B cell (primary cell): ENCODE results near the gene USP30. TPM values are rescaled to one million over a fixed set of nuclear protein-coding genes. Genes with fewer than 3 reads are reported as not detected.

Source experiments
- ATAC-seq: fragments of 200-7000 bp; cut with Tn5 transposase; one replicate; pipeline ENCODE4 v1.10.0; 2021; ENCODE audit warnings: low read depth, mild to moderate bottlenecking, moderate number of reproducible peaks, moderate library complexity
- CTCF ChIA-PET: fragments of 350-600 bp; sonication (Branson Sonifier 250); formaldehyde crosslinking; loops from one replicate; lab custom pipeline; 2021; ENCODE audit warnings: antibody characterized with exemption, inconsistent platforms; lab: Charles Lee
- POLR2A ChIA-PET: fragments of 350-600 bp; sonication (Branson Sonifier 250); formaldehyde crosslinking; loops from one replicate; lab custom pipeline; 2021; ENCODE audit warnings: antibody characterized with exemption; lab: Charles Lee
- DNase-seq: peaks from one replicate; pipeline ENCODE4 v3.0.0; 2013
- H2AFZ ChIP-seq: 2 replicates; pipeline ENCODE4 v1.6.1; 2012; ENCODE audit warnings: mild to moderate bottlenecking, low read depth, low read length; ENCODE audit not compliant: insufficient read depth, poor library complexity, severe bottlenecking
- H3K27ac ChIP-seq, 2 donors: 1 replicate in 1 of 2; 2 replicates in 1 of 2; pipeline ENCODE4 v1.5.1; 2012 to 2013; ENCODE audit warnings: low read length in 2 of 2, mild to moderate bottlenecking in 2 of 2, moderate library complexity in 1 of 2
- H3K27me3 ChIP-seq, 4 experiments: fragments of 200-600 bp in 1 of 4; sonication (generic) in 1 of 4; replicated peaks in 1 of 4; 1 replicate in 2 of 4; 2 replicates in 2 of 4; pipeline versions ENCODE4 v1.6.1 to v1.7.0; 2013 to 2016; ENCODE audit warnings: low read length in 3 of 4, mild to moderate bottlenecking in 2 of 4, mixed read lengths in 1 of 4, moderate library complexity in 1 of 4; ENCODE audit not compliant: insufficient read depth in 4 of 4, control insufficient read depth in 3 of 4; ENCODE audit errors: control extremely low read depth in 1 of 4
- H3K36me3 ChIP-seq, 2 experiments: replicated peaks in 1 of 2; 1 replicate in 1 of 2; 2 replicates in 1 of 2; pipeline versions ENCODE4 v1.6.1 to v1.7.1; 2013; ENCODE audit warnings: low read length in 1 of 2; ENCODE audit not compliant: insufficient read depth in 2 of 2, control insufficient read depth in 1 of 2; ENCODE audit errors: control extremely low read depth in 1 of 2, extremely low read depth in 1 of 2
- H3K4me1 ChIP-seq, 2 donors: fragments of 200-600 bp in 1 of 2; sonication (generic) in 1 of 2; 1 replicate in 1 of 2; 2 replicates in 1 of 2; pipeline versions ENCODE4 v1.5.1 to v1.6.1; 2013 to 2017; ENCODE audit warnings: low read length in 2 of 2; ENCODE audit not compliant: control insufficient read depth in 2 of 2, insufficient read depth in 2 of 2
- H3K4me2 ChIP-seq: replicated peaks from 2 replicates; pipeline ENCODE3; 2012; ENCODE audit warnings: mild to moderate bottlenecking, low read depth, low read length; ENCODE audit not compliant: poor library complexity, severe bottlenecking
- H3K4me3 ChIP-seq, 5 experiments: fragments of 200-600 bp in 1 of 5; sonication (generic) in 1 of 5; 1 replicate in 3 of 5; 2 replicates in 2 of 5; pipeline versions ENCODE4 v1.5.1 to v1.7.0; 2011 to 2016; ENCODE audit warnings: low read length in 4 of 5, mild to moderate bottlenecking in 4 of 5, low read depth in 2 of 5, control low read depth in 1 of 5, moderate library complexity in 1 of 5; ENCODE audit not compliant: insufficient read depth in 1 of 5; ENCODE audit errors: control extremely low read depth in 1 of 5, extremely low read depth in 1 of 5
- H3K79me2 ChIP-seq: fragments of 200-600 bp; sonication (generic); one replicate; pipeline ENCODE4 v1.6.0; 2016; ENCODE audit warnings: low read length; ENCODE audit not compliant: control insufficient read depth, insufficient read depth
- H3K9ac ChIP-seq: fragments of 200-600 bp; sonication (generic); 2 replicates; pipeline ENCODE4 v1.6.1; 2017; ENCODE audit warnings: mild to moderate bottlenecking, low read length, moderate library complexity
- H3K9me3 ChIP-seq, 3 donors: one replicate each; pipeline versions ENCODE4 v1.6.1 to v1.7.1; 2013; ENCODE audit warnings: low read length in 2 of 3; ENCODE audit not compliant: control insufficient read depth in 2 of 3, insufficient read depth in 1 of 3; ENCODE audit errors: control extremely low read depth in 1 of 3
- H4K20me1 ChIP-seq: 2 replicates; pipeline ENCODE4 v1.6.0; 2012; ENCODE audit warnings: mild to moderate bottlenecking, low read length; ENCODE audit not compliant: insufficient read depth, control insufficient read depth, poor library complexity, severe bottlenecking
- H3K27ac Mint-ChIP-seq: one replicate; pipeline ENCODE4 v1.8.0; 2021; ENCODE audit warnings: mixed read lengths
- H3K27me3 Mint-ChIP-seq: one replicate; pipeline ENCODE4 v1.8.0; 2021; ENCODE audit warnings: mixed read lengths
- H3K4me1 Mint-ChIP-seq: one replicate; pipeline ENCODE4 v1.8.0; 2021; ENCODE audit warnings: mixed read lengths
- H3K4me3 Mint-ChIP-seq: one replicate; pipeline ENCODE4 v1.8.0; 2021; ENCODE audit warnings: mixed read lengths
- H3K9me3 Mint-ChIP-seq: one replicate; pipeline ENCODE4 v1.8.0; 2022; ENCODE audit warnings: mixed read lengths; ENCODE audit not compliant: insufficient read depth
- EZH2 ChIP-seq: IDR thresholded peaks from 2 replicates; pipeline ENCODE4 v1.6.1; 2012; ENCODE audit warnings: borderline replicate concordance, low read depth, mild to moderate bottlenecking, moderate library complexity, low read length; ENCODE audit not compliant: insufficient read depth, poor library complexity, severe bottlenecking
- WGBS: methylation state at CpG from one replicate; pipeline ENCODE4 v1.1.5; 2013; ENCODE audit warnings: missing lambda C conversion rate; ENCODE audit not compliant: insufficient coverage; 5-methylcytosine and 5-hydroxymethylcytosine counted together
- intact Hi-C: fragments of 100-400 bp; cut with micrococcal nuclease; formaldehyde crosslinking; loops from one replicate; pipeline ENCODE4 v1.10.0; 2022
- polyA plus RNA-seq: library from polyadenylated mRNA; depleted of rRNA; stranded (reverse); fragments of >200 nt; gene quantifications from 2 replicates; pipeline ENCODE4 v1.2.3, GENCODE V29; 2012
- total RNA-seq, 2 donors: library from RNA; stranded (reverse); fragments of 120-200 nt in 1 of 2; gene quantifications; 1 replicate in 1 of 2; 2 replicates in 1 of 2; pipeline versions ENCODE4 v1.2.3 to v1.2.4, GENCODE V29; 2013 to 2022
- TF ChIP-seq, protein P1 (sequence below): fragments of 200-600 bp; IDR thresholded peaks from one replicate; pipeline ENCODE4 v1.8.0; 2022; ENCODE audit warnings: antibody characterized with exemption, mild to moderate bottlenecking

Gene USP30
- total and polyA plus RNA-seq, 2 donors (not counting 1 experiment from before 2014, with no cell fraction given): 7.2 to 32.5 TPM

DNA sequence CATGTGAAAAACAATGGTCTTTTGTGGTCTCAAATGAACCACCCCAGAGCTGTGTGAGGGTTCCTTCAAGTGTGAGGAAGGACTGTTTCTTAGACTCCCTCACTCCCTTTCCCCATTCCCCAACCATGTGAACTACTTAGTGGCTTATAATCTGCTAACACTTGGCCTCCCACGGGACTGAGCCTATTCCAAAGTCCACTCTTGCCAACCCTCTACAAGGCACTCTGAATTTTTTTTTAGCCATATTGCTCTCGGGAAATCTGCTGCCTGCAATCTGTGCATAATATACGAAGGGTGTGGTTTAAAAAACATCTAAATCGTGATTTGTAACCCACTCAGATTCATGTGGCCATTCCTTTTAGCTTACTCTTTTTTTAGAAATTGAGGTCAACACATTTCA, 34.1 kb upstream of the USP30 start:
- Histone ChIP-seq H3K79me2 (no peaks in the 10 kb centered on the region), H3K9ac (no peak overlapping the region), H3K27me3 (peaks cover 0 to 32% (median 26%) of the 10 kb centered on the region in 4 experiments), H3K27ac (no peak overlapping the region), H3K4me2 (no peak overlapping the region), H3K4me3 (no peak overlapping the region), H3K4me1 (peaks cover 4 to 5% of the 10 kb centered on the region in 2 donors), H3K9me3 (peaks cover 0 to 1% (median 0%) of the 10 kb centered on the region in 3 donors), H3K36me3 (no peaks in the 10 kb centered on the region), H2AFZ (no peak overlapping the region), H4K20me1 (no peaks in the 10 kb centered on the region)
- ATAC-seq (no peak), DNase-seq (no peak)
- 80% methylated on average over 1 of the region's 4 CpGs for WGBS
- H3K27ac Mint-ChIP-seq: no peak overlapping the region
- peaks cover 46% of the 10 kb centered on the region for H3K27me3 Mint-ChIP-seq
- peaks cover 4% of the 10 kb centered on the region for H3K4me1 Mint-ChIP-seq
- H3K9me3 Mint-ChIP-seq: no peaks in the 10 kb centered on the region
- H3K4me3 Mint-ChIP-seq: no peak overlapping the region
- no peak for TF ChIP-seq EZH2
- TF ChIP-seq, protein P1, sequence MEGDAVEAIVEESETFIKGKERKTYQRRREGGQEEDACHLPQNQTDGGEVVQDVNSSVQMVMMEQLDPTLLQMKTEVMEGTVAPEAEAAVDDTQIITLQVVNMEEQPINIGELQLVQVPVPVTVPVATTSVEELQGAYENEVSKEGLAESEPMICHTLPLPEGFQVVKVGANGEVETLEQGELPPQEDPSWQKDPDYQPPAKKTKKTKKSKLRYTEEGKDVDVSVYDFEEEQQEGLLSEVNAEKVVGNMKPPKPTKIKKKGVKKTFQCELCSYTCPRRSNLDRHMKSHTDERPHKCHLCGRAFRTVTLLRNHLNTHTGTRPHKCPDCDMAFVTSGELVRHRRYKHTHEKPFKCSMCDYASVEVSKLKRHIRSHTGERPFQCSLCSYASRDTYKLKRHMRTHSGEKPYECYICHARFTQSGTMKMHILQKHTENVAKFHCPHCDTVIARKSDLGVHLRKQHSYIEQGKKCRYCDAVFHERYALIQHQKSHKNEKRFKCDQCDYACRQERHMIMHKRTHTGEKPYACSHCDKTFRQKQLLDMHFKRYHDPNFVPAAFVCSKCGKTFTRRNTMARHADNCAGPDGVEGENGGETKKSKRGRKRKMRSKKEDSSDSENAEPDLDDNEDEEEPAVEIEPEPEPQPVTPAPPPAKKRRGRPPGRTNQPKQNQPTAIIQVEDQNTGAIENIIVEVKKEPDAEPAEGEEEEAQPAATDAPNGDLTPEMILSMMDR: no peak
- intact Hi-C loops: no loop called here
- POLR2A ChIA-PET: no interaction called here
- CTCF ChIA-PET: no interaction called here

DNA sequence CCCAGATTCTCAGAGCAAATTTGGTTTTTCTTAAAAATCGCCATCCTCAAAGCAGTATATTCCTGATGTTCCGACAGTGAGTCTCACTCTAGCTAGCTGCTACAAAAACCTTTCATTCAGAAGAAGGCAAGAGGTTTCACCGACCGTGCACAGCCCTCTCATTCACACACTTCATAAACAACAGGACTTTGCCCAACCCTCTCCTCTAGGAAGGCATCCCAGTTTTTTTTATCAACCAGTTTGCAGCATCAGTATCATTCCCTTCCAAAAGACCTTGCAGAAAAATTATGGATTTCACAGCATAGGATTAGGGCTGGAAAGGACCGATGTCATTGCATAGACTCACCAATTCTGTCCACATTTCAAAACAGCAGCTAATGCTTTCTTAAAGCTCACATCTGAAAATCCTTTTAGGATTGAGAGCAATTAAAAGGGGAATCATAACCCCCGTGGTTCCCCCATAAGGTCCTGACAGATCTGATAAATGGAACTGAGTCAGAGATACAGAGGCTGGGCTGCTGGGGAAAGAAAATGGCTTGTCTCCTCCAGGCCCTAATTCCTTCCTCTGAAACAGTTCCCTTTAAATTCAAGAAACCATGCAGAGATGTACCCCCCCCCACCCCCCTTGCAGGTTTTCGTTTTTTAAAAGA, 32.1 kb upstream of the USP30 start:
- no peaks in the 10 kb centered on the region for H4K20me1 ChIP-seq
- no peaks in the 10 kb centered on the region for H3K79me2 ChIP-seq
- H3K4me3 ChIP-seq: no peak overlapping the region
- H3K4me2 ChIP-seq: peak overlapping the region; percentile 38
- H3K27me3 Mint-ChIP-seq: peaks cover 44% of the 10 kb centered on the region
- H3K9me3 Mint-ChIP-seq: no peaks in the 10 kb centered on the region
- ATAC-seq: no peak
- DNase-seq: no peak
- 81% methylated on average over 4 of the region's 7 CpGs for WGBS
- H2AFZ ChIP-seq: no peak overlapping the region
- no peak for TF ChIP-seq EZH2
- TF ChIP-seq, protein P1: no peak
- no peaks in the 10 kb centered on the region for H3K36me3 ChIP-seq
- H3K4me3 Mint-ChIP-seq: no peak overlapping the region
- H3K9ac ChIP-seq: no peak overlapping the region
- H3K4me1 Mint-ChIP-seq: peaks cover 4% of the 10 kb centered on the region
- H3K9me3 ChIP-seq: peaks cover 0 to 1% (median 0%) of the 10 kb centered on the region in 3 donors
- POLR2A ChIA-PET: no interaction called here
- no peak overlapping the region for H3K27ac ChIP-seq
- no peak overlapping the region for H3K27ac Mint-ChIP-seq
- intact Hi-C loops: no loop called here
- CTCF ChIA-PET: no interaction called here
- H3K27me3 ChIP-seq: peaks cover 0 to 33% (median 27%) of the 10 kb centered on the region in 4 experiments
- H3K4me1 ChIP-seq: peaks cover 4 to 5% of the 10 kb centered on the region in 2 donors
